ENCODE measurements around the gene ALKBH7. TPM values are rescaled to one million over a fixed set of nuclear protein-coding genes. Genes with fewer than 3 reads are reported as not detected.
"Not testable (repeated sequence)": the region's sequence is repeated elsewhere in the genome, so short reads cannot be mapped to it uniquely, and the experiment has no call there.

ALKBH7 gene
- total and polyA plus RNA-seq, 5 donors from 2014 or later = 47.4 to 102 (median 90.7) TPM

DNA sequence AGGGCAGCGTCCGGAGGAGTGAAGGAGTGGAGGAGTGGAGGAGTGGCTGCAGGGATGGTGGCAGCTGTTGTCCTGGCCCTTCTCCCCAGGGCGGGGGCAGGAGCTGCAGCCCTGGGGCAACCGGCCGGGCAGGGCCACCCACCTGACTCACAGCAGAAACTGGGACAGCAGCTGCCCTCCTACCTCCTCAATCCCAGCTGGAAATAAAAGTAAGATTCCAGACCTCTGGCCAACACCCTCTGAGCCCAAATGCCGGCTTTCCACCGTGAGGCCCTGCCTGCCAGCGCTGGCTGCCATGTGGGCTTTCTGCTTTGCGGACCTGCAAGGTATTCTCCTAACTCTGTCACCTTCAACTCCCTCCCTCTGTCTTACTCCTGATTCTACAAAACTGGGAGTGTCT is 14.6 kb upstream of the ALKBH7 start:
- Histone ChIP-seq H3K4me3 (ENCODE audit: low read depth, low read length) (no peak overlapping the region), H3K27me3 (ENCODE audit: control insufficient read depth, insufficient read depth, low read length) (no peaks in the 10 kb centered on the region), H3K27ac (ENCODE audit: insufficient read depth, low read length, poor library complexity, severe bottlenecking) (no peak overlapping the region), H3K4me1 (ENCODE audit: control insufficient read depth, insufficient read depth, low read length, poor library complexity, severe bottlenecking) (peaks cover 10% of the 10 kb centered on the region), H3K36me3 (ENCODE audit: control insufficient read depth, insufficient read depth, low read length) (peaks cover 4% of the 10 kb centered on the region), H3K9me3 (ENCODE audit: control insufficient read depth in 2 of 2, low read length in 2 of 2) (no peaks in the 10 kb centered on the region)
- H3K36me3 Mint-ChIP-seq = peaks cover 7% of the 10 kb centered on the region
- H3K27me3 Mint-ChIP-seq = no peaks in the 10 kb centered on the region
- no peaks in the 10 kb centered on the region for H3K9me3 Mint-ChIP-seq
- peak overlapping the region in 1 of 4 donors; percentile 34 for H3K4me3 Mint-ChIP-seq
- DNase-seq (no peak), ATAC-seq (ENCODE audit: low read depth in 2 of 2) (no peak)
- H3K27ac Mint-ChIP-seq = peak overlapping the region in 1 of 3 donors; percentile 64
- H3K4me1 Mint-ChIP-seq = peaks cover 0 to 14% (median 13%) of the 10 kb centered on the region in 4 donors

GRCh38 chr19:6359568-6360341 is 12.8 kb upstream of the ALKBH7 start:
- Mint-ChIP-seq H3K27ac (no peak overlapping the region), H3K27me3 (no peaks in the 10 kb centered on the region), H3K36me3 (peaks cover 6% of the 10 kb centered on the region), H3K4me3 (peak overlapping the region in 3 of 4 donors; percentile 14 to 62 (median 27)), H3K9me3 (no peaks in the 10 kb centered on the region), H3K4me1 (peaks cover 0 to 25% (median 13%) of the 10 kb centered on the region in 4 donors)
- Histone ChIP-seq H3K9me3 (ENCODE audit: control insufficient read depth in 2 of 2, low read length in 2 of 2) (no peaks in the 10 kb centered on the region), H3K4me1 (ENCODE audit: control insufficient read depth, insufficient read depth, low read length, poor library complexity, severe bottlenecking) (peaks cover 17% of the 10 kb centered on the region), H3K27me3 (ENCODE audit: control insufficient read depth, insufficient read depth, low read length) (no peaks in the 10 kb centered on the region), H3K4me3 (ENCODE audit: low read depth, low read length) (no peak overlapping the region), H3K27ac (ENCODE audit: insufficient read depth, low read length, poor library complexity, severe bottlenecking) (no peak overlapping the region), H3K36me3 (ENCODE audit: control insufficient read depth, insufficient read depth, low read length) (peaks cover 4% of the 10 kb centered on the region)
- DNase-seq (no peak), ATAC-seq (ENCODE audit: low read depth in 2 of 2) (no peak)

DNA sequence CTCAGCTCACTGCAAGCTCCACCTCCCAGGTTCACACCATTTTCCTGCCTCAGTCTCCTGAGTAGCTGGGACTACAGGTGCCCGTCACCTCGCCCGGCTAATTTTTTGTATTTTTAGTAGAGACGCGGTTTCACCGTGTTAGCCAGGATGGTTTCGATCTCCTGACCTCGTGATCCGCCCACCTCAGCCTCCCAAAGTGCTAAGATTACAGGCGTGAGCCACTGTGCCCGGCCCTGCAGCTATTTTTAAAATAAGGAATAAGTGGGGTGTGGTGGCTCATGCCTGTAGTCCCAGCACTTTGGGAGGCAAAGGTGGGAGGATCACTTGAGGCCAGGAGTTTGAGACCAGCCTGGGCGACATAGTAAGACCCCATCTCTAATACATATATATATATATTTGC is 12.1 kb upstream of the ALKBH7 start:
- H3K27me3 Mint-ChIP-seq; H3K27ac Mint-ChIP-seq; DNase-seq; H3K36me3 Mint-ChIP-seq; H3K9me3 ChIP-seq (ENCODE audit: control insufficient read depth in 2 of 2, low read length in 2 of 2); H3K4me3 ChIP-seq (ENCODE audit: low read depth, low read length); H3K27me3 ChIP-seq (ENCODE audit: control insufficient read depth, insufficient read depth, low read length); ATAC-seq (ENCODE audit: low read depth in 2 of 2); H3K9me3 Mint-ChIP-seq: not testable (repeated sequence)
- Histone ChIP-seq H3K27ac (ENCODE audit: insufficient read depth, low read length, poor library complexity, severe bottlenecking) (peak overlapping the region; percentile 87), H3K4me1 (ENCODE audit: control insufficient read depth, insufficient read depth, low read length, poor library complexity, severe bottlenecking) (peaks cover 17% of the 10 kb centered on the region), H3K36me3 (ENCODE audit: control insufficient read depth, insufficient read depth, low read length) (peaks cover 11% of the 10 kb centered on the region)
- peaks cover 0 to 27% (median 13%) of the 10 kb centered on the region in 4 donors for H3K4me1 Mint-ChIP-seq
- H3K4me3 Mint-ChIP-seq = peak overlapping the region in 3 of 4 donors; percentile 56 to 99 (median 95)

DNA sequence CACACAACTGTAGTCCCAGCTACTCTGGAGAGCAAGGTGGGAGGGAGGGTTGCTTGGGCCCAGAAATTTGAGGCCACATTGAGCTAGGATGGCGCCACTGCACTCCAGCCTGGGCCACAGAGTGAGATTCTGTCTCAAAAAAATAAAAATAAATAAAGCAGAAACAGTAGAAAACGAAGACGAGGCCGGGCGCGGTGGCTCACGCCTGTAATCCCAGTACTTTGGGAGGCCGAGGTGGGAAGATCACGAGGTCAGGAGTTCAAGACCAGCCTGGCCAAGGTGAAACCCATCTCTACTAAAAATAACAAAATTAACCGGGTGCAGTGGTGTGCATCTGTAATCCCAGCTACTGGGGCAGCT is 11.8 kb upstream of the ALKBH7 start:
- Mint-ChIP-seq H3K4me3 (peak overlapping the region; percentile 95 to 99 (median 98)), H3K4me1 (peaks cover 0 to 27% (median 13%) of the 10 kb centered on the region in 4 donors), H3K27ac (peak overlapping the region in 2 of 3 donors; percentile 85 to 97)
- H3K36me3 Mint-ChIP-seq; H3K9me3 ChIP-seq (ENCODE audit: control insufficient read depth in 2 of 2, low read length in 2 of 2); DNase-seq; H3K27me3 ChIP-seq (ENCODE audit: control insufficient read depth, insufficient read depth, low read length); H3K27me3 Mint-ChIP-seq; H3K9me3 Mint-ChIP-seq; ATAC-seq (ENCODE audit: low read depth in 2 of 2): not testable (repeated sequence)
- Histone ChIP-seq H3K27ac (ENCODE audit: insufficient read depth, low read length, poor library complexity, severe bottlenecking) (peak overlapping the region; percentile 87), H3K4me3 (ENCODE audit: low read depth, low read length) (peak overlapping the region; percentile 61), H3K4me1 (ENCODE audit: control insufficient read depth, insufficient read depth, low read length, poor library complexity, severe bottlenecking) (peaks cover 17% of the 10 kb centered on the region), H3K36me3 (ENCODE audit: control insufficient read depth, insufficient read depth, low read length) (peaks cover 15% of the 10 kb centered on the region)

- peaks cover 17% of the 10 kb centered on the region for H3K4me1 ChIP-seq (ENCODE audit: control insufficient read depth, insufficient read depth, low read length, poor library complexity, severe bottlenecking)
- no peaks in the 10 kb centered on the region for H3K9me3 ChIP-seq (ENCODE audit: control insufficient read depth in 2 of 2, low read length in 2 of 2)
- DNase-seq (no peak), ATAC-seq (ENCODE audit: low read depth in 2 of 2) (no peak)
- H3K36me3 ChIP-seq (ENCODE audit: control insufficient read depth, insufficient read depth, low read length) = peaks cover 19% of the 10 kb centered on the region
- Mint-ChIP-seq H3K27ac (peak overlapping the region; percentile 94 to 97 (median 95)), H3K27me3 (no peaks in the 10 kb centered on the region), H3K4me1 (peaks cover 0 to 27% (median 13%) of the 10 kb centered on the region in 4 donors), H3K9me3 (no peaks in the 10 kb centered on the region), H3K36me3 (peaks cover 11% of the 10 kb centered on the region), H3K4me3 (peak overlapping the region; percentile 95 to 99 (median 98))
- H3K27ac ChIP-seq (ENCODE audit: insufficient read depth, low read length, poor library complexity, severe bottlenecking) = peak overlapping the region; percentile 87
- no peaks in the 10 kb centered on the region for H3K27me3 ChIP-seq (ENCODE audit: control insufficient read depth, insufficient read depth, low read length)
- H3K4me3 ChIP-seq (ENCODE audit: low read depth, low read length) = peak overlapping the region; percentile 83
Measured at GRCh38 chr19:6362027-6362350, 10.6 kb upstream of the ALKBH7 start.

GRCh38 chr19:6362351-6362801 is 10.2 kb upstream of the ALKBH7 start:
- Mint-ChIP-seq H3K36me3 (peaks cover 11% of the 10 kb centered on the region), H3K4me3 (peak overlapping the region; percentile 95 to 99 (median 98)), H3K27me3 (no peaks in the 10 kb centered on the region), H3K9me3 (no peaks in the 10 kb centered on the region), H3K4me1 (peaks cover 0 to 27% (median 13%) of the 10 kb centered on the region in 4 donors), H3K27ac (peak overlapping the region; percentile 94 to 97 (median 95))
- peak overlapping the region; percentile 83 for H3K4me3 ChIP-seq (ENCODE audit: low read depth, low read length)
- H3K27ac ChIP-seq (ENCODE audit: insufficient read depth, low read length, poor library complexity, severe bottlenecking) = peak overlapping the region; percentile 87
- H3K36me3 ChIP-seq (ENCODE audit: control insufficient read depth, insufficient read depth, low read length) = peaks cover 23% of the 10 kb centered on the region
- peaks cover 17% of the 10 kb centered on the region for H3K4me1 ChIP-seq (ENCODE audit: control insufficient read depth, insufficient read depth, low read length, poor library complexity, severe bottlenecking)
- DNase-seq (peak in 2 of 3 donors; percentile 68 to 81), ATAC-seq (ENCODE audit: low read depth in 2 of 2) (peak; percentile 35 to 42)
- H3K9me3 ChIP-seq (ENCODE audit: control insufficient read depth in 2 of 2, low read length in 2 of 2) = no peaks in the 10 kb centered on the region
- H3K27me3 ChIP-seq (ENCODE audit: control insufficient read depth, insufficient read depth, low read length) = no peaks in the 10 kb centered on the region

- no peak for ATAC-seq (ENCODE audit: low read depth in 2 of 2)
- Histone ChIP-seq H3K36me3 (ENCODE audit: control insufficient read depth, insufficient read depth, low read length) (peaks cover 38% of the 10 kb centered on the region), H3K27ac (ENCODE audit: insufficient read depth, low read length, poor library complexity, severe bottlenecking) (no peak overlapping the region), H3K4me3 (ENCODE audit: low read depth, low read length) (no peak overlapping the region), H3K27me3 (ENCODE audit: control insufficient read depth, insufficient read depth, low read length) (no peaks in the 10 kb centered on the region), H3K4me1 (ENCODE audit: control insufficient read depth, insufficient read depth, low read length, poor library complexity, severe bottlenecking) (peaks cover 17% of the 10 kb centered on the region), H3K9me3 (ENCODE audit: control insufficient read depth in 2 of 2, low read length in 2 of 2) (no peaks in the 10 kb centered on the region)
- Mint-ChIP-seq H3K36me3 (peaks cover 13% of the 10 kb centered on the region), H3K9me3 (no peaks in the 10 kb centered on the region), H3K27ac (no peak overlapping the region), H3K4me1 (peaks cover 0 to 27% (median 14%) of the 10 kb centered on the region in 4 donors), H3K4me3 (peak overlapping the region in 3 of 4 donors; percentile 24 to 55 (median 51)), H3K27me3 (no peaks in the 10 kb centered on the region)
- DNase-seq = no peak
Measured at GRCh38 chr19:6364353-6364752, 8.2 kb upstream of the ALKBH7 start.
